GM12875 (cell line): ENCODE measurements around the gene VTI1A.
A peak's percentile ranks its signal among the peaks of the same experiment; 100 is the strongest.

Experiments used
- H3K4me3 ChIP-seq: one replicate; pipeline ENCODE4 v1.5.1; 2011; ENCODE audit warnings: low read depth, low read length, control low read depth
- TF ChIP-seq, protein P1 (sequence below): IDR thresholded peaks from 2 replicates; pipeline ENCODE4 v1.5.1; 2011; ENCODE audit warnings: low read depth, mild to moderate bottlenecking, control low read depth, inconsistent platforms, low read length, moderate library complexity, borderline replicate concordance; ENCODE audit not compliant: insufficient read depth

The VTI1A gene

GRCh38 chr10:112433136-112433535 lies 13.9 kb upstream of the VTI1A start:
- TF ChIP-seq, protein P1, sequence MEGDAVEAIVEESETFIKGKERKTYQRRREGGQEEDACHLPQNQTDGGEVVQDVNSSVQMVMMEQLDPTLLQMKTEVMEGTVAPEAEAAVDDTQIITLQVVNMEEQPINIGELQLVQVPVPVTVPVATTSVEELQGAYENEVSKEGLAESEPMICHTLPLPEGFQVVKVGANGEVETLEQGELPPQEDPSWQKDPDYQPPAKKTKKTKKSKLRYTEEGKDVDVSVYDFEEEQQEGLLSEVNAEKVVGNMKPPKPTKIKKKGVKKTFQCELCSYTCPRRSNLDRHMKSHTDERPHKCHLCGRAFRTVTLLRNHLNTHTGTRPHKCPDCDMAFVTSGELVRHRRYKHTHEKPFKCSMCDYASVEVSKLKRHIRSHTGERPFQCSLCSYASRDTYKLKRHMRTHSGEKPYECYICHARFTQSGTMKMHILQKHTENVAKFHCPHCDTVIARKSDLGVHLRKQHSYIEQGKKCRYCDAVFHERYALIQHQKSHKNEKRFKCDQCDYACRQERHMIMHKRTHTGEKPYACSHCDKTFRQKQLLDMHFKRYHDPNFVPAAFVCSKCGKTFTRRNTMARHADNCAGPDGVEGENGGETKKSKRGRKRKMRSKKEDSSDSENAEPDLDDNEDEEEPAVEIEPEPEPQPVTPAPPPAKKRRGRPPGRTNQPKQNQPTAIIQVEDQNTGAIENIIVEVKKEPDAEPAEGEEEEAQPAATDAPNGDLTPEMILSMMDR = no peak
- H3K4me3 ChIP-seq = no peak overlapping the region

- TF ChIP-seq, protein P1 = no peak
Measured at GRCh38 chr10:112434988-112435619, 11.9 kb upstream of the VTI1A start.

GRCh38 chr10:112438356-112438755 lies 8.7 kb upstream of the VTI1A start:
- TF ChIP-seq, protein P1 = no peak
- H3K4me3 ChIP-seq = no peak overlapping the region

More at GRCh38 chr10:112434988-112435619, 11.9 kb upstream of the VTI1A start:
- no peak overlapping the region for H3K4me3 ChIP-seq

DNA sequence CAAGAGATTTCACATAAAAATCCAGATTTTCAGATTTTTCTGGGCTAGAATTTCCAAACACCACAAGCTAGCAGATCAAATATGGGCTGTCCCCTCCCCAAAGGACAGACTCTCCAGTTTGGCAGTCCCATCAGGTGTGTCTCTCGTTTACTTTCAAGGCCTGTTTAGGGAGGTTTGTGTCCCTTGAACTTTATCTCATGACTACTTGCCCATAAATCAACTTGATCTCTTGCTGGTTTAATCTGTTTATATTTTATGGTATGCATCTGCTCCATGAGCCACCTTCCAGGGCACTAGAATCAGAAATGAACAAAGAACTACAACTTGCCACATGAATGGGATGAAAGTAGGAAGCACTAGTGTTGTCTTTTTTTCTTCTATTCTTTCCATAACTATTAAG lies 5.5 kb upstream of the VTI1A start:
- no peak overlapping the region for H3K4me3 ChIP-seq
- TF ChIP-seq, protein P1 = no peak

- H3K4me3 ChIP-seq = no peak overlapping the region
- TF ChIP-seq, protein P1 = no peak
Measured at GRCh38 chr10:112442063-112442462, 5.0 kb upstream of the VTI1A start.

- peak overlapping the region; percentile 100 for H3K4me3 ChIP-seq
- TF ChIP-seq, protein P1 = no peak
Measured at GRCh38 chr10:112446055-112446854, 760 bp upstream of the VTI1A start.

DNA sequence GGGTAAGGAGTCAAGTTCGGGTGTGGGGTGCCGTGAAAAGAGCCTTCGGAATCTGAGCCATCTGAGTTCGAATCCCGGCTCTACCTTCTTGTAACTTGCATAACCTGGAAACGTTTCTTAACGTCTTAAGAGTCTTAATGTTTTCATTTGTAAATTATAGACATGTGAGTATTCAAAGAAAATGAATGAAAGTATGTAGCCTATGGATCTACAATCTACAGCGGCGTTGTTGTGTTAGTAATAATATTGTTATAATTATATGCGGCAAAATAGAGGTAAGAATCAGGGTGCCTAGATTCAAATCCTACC lies 559 bp downstream of the VTI1A start:
- peak overlapping the region; percentile 100 for H3K4me3 ChIP-seq
- TF ChIP-seq, protein P1 = no peak
